Endothelial cell of umbilical vein (primary cell): ENCODE measurements around the gene PLCH1.

Experiments used
- EZH2 ChIP-seq: IDR thresholded peaks from 2 replicates; pipeline ENCODE4 v1.6.1; 2012; ENCODE audit warnings: borderline replicate concordance, low read depth, mild to moderate bottlenecking, moderate library complexity, low read length, inconsistent platforms; ENCODE audit not compliant: severe bottlenecking
- POLR2AphosphoS5 ChIP-seq: IDR thresholded peaks from 2 replicates; pipeline ENCODE4 v1.6.1; 2012; ENCODE audit warnings: low read depth, mild to moderate bottlenecking, control low read depth, low read length, moderate library complexity; ENCODE audit not compliant: insufficient read depth
- TF ChIP-seq, protein P1 (sequence below), 2 donors: IDR thresholded peaks; 1 replicate in 1 of 2; 2 replicates in 1 of 2; pipeline ENCODE4 v1.5.1; 2011; ENCODE audit warnings: low read length in 2 of 2, mild to moderate bottlenecking in 2 of 2, moderate library complexity in 2 of 2, control low read depth in 1 of 2, inconsistent platforms in 1 of 2, low read depth in 1 of 2; ENCODE audit not compliant: insufficient read depth in 1 of 2; ENCODE audit errors: extremely low read depth in 1 of 2

DNA sequence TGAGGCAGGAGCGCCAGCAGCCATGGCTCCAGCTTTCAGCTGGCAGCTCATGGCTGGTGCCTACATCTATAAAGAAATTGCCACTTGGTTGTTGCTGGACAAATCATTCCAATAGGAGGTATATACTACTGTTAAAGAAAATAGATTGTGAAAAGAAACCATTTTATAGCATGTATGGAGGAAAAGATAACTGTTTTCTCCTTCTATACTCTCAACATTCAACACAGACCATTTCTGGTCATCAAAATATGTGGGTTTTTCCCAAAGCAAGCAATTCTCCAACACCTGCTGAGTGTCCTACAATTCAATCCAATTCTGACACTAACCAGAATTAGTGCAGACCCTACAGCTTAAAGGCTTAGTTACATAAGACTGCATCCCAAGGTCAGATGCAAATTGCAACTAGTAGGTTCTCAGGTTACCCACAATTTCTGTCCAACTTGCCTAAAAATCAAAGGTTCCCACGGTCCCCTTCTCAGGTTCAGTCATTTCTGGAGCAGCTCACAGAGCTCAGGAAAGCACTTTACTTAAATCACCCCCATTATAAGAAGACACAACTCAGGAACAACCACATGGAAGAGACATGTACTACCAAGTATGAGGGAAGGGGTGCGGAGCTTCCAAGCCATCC is 409.0 kb downstream of the PLCH1 start:
- no peak for TF ChIP-seq EZH2
- TF ChIP-seq, protein P1, sequence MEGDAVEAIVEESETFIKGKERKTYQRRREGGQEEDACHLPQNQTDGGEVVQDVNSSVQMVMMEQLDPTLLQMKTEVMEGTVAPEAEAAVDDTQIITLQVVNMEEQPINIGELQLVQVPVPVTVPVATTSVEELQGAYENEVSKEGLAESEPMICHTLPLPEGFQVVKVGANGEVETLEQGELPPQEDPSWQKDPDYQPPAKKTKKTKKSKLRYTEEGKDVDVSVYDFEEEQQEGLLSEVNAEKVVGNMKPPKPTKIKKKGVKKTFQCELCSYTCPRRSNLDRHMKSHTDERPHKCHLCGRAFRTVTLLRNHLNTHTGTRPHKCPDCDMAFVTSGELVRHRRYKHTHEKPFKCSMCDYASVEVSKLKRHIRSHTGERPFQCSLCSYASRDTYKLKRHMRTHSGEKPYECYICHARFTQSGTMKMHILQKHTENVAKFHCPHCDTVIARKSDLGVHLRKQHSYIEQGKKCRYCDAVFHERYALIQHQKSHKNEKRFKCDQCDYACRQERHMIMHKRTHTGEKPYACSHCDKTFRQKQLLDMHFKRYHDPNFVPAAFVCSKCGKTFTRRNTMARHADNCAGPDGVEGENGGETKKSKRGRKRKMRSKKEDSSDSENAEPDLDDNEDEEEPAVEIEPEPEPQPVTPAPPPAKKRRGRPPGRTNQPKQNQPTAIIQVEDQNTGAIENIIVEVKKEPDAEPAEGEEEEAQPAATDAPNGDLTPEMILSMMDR (IDR thresholded peaks at IDR 0.05; ENCODE audit: extremely low read depth in 1 of 2, insufficient read depth in 1 of 2, low read depth in 1 of 2, low read length in 2 of 2) = no peak
- TF ChIP-seq POLR2AphosphoS5 = no peak
